Type B pancreatic cell (in vitro differentiated cells): Measurements from ENCODE around the gene BAIAP2. TPM values are rescaled to one million over a fixed set of nuclear protein-coding genes. Genes with fewer than 3 reads are reported as not detected.

Source experiments
- DNase-seq: peaks from one replicate; pipeline ENCODE4 v3.0.0; 2021; ENCODE audit warnings: mixed read lengths; ENCODE audit not compliant: unreplicated experiment; ENCODE audit errors: extremely low spot score
- H3K27ac Mint-ChIP-seq: 2 replicates; pipeline ENCODE4 v1.8.0; 2021; ENCODE audit warnings: mild to moderate bottlenecking, mixed read lengths
- H3K27me3 Mint-ChIP-seq: 2 replicates; pipeline ENCODE4 v1.8.0; 2021; ENCODE audit warnings: mixed read lengths
- H3K36me3 Mint-ChIP-seq: 2 replicates; pipeline ENCODE4 v1.8.0; 2021; ENCODE audit warnings: mixed read lengths
- H3K4me1 Mint-ChIP-seq: one replicate; pipeline ENCODE4 v1.8.0; 2021; ENCODE audit warnings: mixed read lengths; ENCODE audit not compliant: unreplicated experiment
- H3K4me3 Mint-ChIP-seq: 2 replicates; pipeline ENCODE4 v1.8.0; 2021; ENCODE audit warnings: mild to moderate bottlenecking, mixed read lengths
- H3K9me3 Mint-ChIP-seq: 2 replicates; pipeline ENCODE4 v1.8.0; 2021; ENCODE audit warnings: mixed read lengths
- total RNA-seq: library from RNA; stranded (reverse); gene quantifications from 2 replicates; pipeline ENCODE4 v1.2.1, GENCODE V29; 2021; ENCODE audit warnings: low replicate concordance
- TF ChIP-seq, protein P1 (sequence below): fragments of 200-600 bp; sonication (generic); conservative IDR thresholded peaks from 2 replicates; pipeline ENCODE4 v1.5.0; 2021; ENCODE audit warnings: antibody characterized with exemption, mild to moderate bottlenecking

BAIAP2 gene
- total RNA-seq, 1 donor from 2014 or later = 62.7 TPM

DNA sequence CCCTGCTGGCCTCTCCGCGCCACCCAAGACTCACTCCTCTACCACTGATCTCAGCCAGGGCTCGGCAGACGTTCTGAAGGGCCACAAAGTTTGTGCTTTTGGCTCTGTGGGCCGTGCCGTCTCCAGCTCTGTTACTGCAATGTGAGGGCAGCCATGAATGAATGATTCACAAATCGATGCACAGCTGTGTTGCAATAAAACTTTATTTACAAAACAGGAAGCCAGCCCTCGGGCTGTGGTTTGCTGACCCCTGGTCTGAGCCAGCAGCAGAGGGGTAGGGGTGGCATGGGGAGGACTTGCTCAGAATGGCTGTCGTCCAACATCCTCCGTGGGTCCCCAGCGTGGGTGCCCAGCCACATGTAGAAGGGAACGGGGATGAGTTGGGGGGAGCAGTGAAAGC, 67.4 kb downstream of the BAIAP2 start:
- Mint-ChIP-seq H3K4me1 (peaks cover 3% of the 10 kb centered on the region), H3K27ac (no peak overlapping the region), H3K36me3 (no peaks in the 10 kb centered on the region), H3K27me3 (no peaks in the 10 kb centered on the region), H3K4me3 (no peak overlapping the region), H3K9me3 (no peaks in the 10 kb centered on the region)
- TF ChIP-seq, protein P1, sequence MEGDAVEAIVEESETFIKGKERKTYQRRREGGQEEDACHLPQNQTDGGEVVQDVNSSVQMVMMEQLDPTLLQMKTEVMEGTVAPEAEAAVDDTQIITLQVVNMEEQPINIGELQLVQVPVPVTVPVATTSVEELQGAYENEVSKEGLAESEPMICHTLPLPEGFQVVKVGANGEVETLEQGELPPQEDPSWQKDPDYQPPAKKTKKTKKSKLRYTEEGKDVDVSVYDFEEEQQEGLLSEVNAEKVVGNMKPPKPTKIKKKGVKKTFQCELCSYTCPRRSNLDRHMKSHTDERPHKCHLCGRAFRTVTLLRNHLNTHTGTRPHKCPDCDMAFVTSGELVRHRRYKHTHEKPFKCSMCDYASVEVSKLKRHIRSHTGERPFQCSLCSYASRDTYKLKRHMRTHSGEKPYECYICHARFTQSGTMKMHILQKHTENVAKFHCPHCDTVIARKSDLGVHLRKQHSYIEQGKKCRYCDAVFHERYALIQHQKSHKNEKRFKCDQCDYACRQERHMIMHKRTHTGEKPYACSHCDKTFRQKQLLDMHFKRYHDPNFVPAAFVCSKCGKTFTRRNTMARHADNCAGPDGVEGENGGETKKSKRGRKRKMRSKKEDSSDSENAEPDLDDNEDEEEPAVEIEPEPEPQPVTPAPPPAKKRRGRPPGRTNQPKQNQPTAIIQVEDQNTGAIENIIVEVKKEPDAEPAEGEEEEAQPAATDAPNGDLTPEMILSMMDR = no peak
- DNase-seq = no peak

DNA sequence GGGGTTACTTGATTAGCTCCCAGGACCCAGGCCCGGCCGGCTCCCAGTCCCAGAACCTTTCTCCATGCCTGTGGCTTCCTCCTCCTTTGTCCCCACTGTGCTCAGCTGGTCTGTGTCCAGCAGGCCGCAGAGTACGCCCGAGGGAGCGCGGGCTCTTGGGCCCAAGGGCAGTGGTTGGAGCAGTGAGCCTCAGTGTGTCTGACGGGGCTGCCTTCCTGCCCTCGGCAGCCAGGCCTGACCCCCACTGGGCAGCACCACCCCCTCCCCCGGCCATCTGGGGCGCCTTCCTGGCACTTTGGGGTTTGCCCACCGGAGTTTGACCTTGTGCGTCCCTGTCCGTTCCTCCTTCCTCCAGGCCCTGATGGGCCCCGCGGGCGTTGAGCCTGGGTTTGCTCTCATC, 67.9 kb downstream of the BAIAP2 start:
- Mint-ChIP-seq H3K27ac (no peak overlapping the region), H3K36me3 (no peaks in the 10 kb centered on the region), H3K27me3 (no peaks in the 10 kb centered on the region), H3K4me1 (no peaks in the 10 kb centered on the region), H3K4me3 (no peak overlapping the region), H3K9me3 (no peaks in the 10 kb centered on the region)
- no peak for DNase-seq
- TF ChIP-seq, protein P1 = no peak

DNA sequence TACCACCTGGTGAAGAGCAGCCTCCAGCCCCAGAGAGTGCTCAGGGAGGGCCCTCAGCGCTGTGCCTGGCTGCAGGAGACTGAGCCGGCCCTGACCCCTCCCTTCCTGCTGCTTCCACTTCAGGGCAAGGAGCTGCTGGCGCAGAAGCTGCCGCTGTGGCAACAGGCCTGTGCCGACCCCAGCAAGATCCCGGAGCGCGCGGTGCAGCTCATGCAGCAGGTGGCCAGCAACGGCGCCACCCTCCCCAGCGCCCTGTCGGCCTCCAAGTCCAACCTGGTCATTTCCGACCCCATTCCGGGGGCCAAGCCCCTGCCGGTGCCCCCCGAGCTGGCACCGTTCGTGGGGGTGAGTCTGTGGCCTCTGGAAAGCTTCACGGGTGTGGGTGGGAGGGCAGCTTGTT, 68.4 kb downstream of the BAIAP2 start:
- no peaks in the 10 kb centered on the region for H3K36me3 Mint-ChIP-seq
- H3K4me3 Mint-ChIP-seq = no peak overlapping the region
- TF ChIP-seq, protein P1 = no peak
- no peaks in the 10 kb centered on the region for H3K4me1 Mint-ChIP-seq
- no peak for DNase-seq
- no peaks in the 10 kb centered on the region for H3K9me3 Mint-ChIP-seq
- no peak overlapping the region for H3K27ac Mint-ChIP-seq
- no peaks in the 10 kb centered on the region for H3K27me3 Mint-ChIP-seq

DNA sequence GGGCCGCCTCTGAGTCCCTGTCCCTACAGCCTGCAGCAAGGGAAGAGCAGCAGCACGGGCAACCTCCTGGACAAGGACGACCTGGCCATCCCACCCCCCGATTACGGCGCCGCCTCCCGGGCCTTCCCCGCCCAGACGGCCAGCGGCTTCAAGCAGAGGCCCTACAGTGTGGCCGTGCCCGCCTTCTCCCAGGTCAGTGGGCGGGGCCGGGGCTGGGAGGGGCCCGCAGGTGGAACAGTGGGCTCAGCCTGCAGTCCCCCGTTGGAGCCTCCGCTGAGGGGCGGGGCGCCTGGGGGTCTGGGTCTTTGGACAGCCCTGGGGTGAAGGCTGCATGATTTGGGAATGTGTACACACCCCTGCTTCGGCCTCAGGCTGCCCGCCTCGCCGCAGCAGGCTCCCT, 71.8 kb downstream of the BAIAP2 start:
- no peaks in the 10 kb centered on the region for H3K27me3 Mint-ChIP-seq
- no peak overlapping the region for H3K27ac Mint-ChIP-seq
- no peaks in the 10 kb centered on the region for H3K9me3 Mint-ChIP-seq
- TF ChIP-seq, protein P1 = no peak
- H3K4me1 Mint-ChIP-seq = no peaks in the 10 kb centered on the region
- H3K4me3 Mint-ChIP-seq = no peak overlapping the region
- no peak for DNase-seq
- H3K36me3 Mint-ChIP-seq = no peaks in the 10 kb centered on the region

DNA sequence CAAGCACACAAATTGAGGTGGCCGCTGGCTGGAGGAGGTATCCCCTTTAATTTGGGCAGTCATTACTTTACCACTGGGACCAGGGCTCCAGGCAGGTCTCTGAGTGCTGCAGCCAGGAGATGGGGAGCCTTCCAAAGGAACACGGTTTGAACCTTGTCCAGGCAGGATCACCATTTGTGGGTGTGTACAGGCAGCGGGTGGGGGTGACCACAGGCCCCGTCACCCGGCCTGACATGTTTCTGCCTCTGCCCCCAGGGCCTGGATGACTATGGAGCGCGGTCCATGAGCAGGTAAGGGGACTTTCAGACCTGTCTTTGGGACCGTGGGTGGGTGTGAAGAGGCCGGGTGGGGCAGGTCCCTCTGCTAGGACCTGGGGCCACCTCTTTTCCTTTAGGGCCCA, 73.3 kb downstream of the BAIAP2 start:
- Mint-ChIP-seq H3K36me3 (no peaks in the 10 kb centered on the region), H3K27me3 (no peaks in the 10 kb centered on the region), H3K4me3 (no peak overlapping the region), H3K27ac (no peak overlapping the region), H3K4me1 (no peaks in the 10 kb centered on the region), H3K9me3 (no peaks in the 10 kb centered on the region)
- TF ChIP-seq, protein P1 = no peak
- no peak for DNase-seq

DNA sequence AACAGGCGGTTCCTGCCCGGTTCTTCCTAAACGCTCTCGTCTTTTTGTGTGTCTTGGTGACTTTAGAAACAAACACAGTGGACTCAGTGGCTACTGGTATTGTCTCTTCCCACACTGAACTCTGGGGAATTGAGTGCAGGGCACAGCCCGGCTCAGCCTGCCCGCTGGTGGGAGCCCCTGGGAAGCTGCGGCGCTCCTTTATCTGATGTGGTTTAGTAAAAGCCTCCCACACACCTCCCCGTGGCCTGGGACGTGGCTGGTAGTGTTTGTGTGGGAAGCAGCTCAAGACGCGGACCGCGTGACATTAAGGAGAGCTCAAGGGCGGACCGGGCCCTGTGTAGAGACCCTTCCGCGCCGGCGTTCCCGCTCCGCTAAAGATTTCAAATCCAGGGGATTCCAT, 75.0 kb downstream of the BAIAP2 start:
- TF ChIP-seq, protein P1 = no peak
- DNase-seq = no peak
- Mint-ChIP-seq H3K27me3 (no peaks in the 10 kb centered on the region), H3K9me3 (no peaks in the 10 kb centered on the region), H3K27ac (no peak overlapping the region), H3K4me1 (no peaks in the 10 kb centered on the region), H3K4me3 (no peak overlapping the region), H3K36me3 (no peaks in the 10 kb centered on the region)
